Transverse colon (tissue), 4 donors: Measurements from ENCODE around the gene TRPM2.

Source experiments
- EP300 ChIP-seq: sonication (generic); formaldehyde crosslinking; IDR thresholded peaks from one replicate; pipeline ENCODE4 v1.6.1; 2017; ENCODE audit warnings: antibody characterized with exemption, low read depth
- POLR2AphosphoS5 ChIP-seq, 3 donors: sonication (generic); formaldehyde crosslinking; IDR thresholded peaks; one replicate each; pipeline ENCODE4 v1.6.1; 2016; ENCODE audit warnings: antibody characterized with exemption in 3 of 3
- TF ChIP-seq, protein P1 (sequence below), 5 experiments: fragments of 200-600 bp in 3 of 5; fragments of 450-650 bp in 2 of 5; sonication (generic) in 3 of 5; IDR thresholded peaks; 1 replicate in 2 of 5; 2 replicates in 3 of 5; pipeline ENCODE4 v1.5.1; 2016 to 2017; ENCODE audit warnings: antibody characterized with exemption in 5 of 5, inconsistent platforms in 3 of 5, mild to moderate bottlenecking in 2 of 5, moderate library complexity in 1 of 5

DNA sequence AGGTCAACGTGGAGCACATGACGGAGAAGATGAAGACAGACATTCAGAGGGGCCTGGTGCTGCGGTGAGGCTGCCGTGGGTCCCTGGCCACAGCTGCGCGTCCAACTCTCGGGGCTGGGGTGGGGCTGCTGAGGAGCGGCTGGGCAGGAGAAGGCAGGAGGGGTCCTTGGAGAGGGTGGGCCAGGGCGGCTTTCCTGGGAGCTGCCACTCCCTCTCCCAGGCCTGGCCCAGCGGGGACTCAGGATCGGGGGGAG is 28.6 kb upstream of the TRPM2 start:
- TF ChIP-seq POLR2AphosphoS5 (IDR thresholded peaks at IDR 0.05) (no peak), EP300 (no peak)
- TF ChIP-seq, protein P1, sequence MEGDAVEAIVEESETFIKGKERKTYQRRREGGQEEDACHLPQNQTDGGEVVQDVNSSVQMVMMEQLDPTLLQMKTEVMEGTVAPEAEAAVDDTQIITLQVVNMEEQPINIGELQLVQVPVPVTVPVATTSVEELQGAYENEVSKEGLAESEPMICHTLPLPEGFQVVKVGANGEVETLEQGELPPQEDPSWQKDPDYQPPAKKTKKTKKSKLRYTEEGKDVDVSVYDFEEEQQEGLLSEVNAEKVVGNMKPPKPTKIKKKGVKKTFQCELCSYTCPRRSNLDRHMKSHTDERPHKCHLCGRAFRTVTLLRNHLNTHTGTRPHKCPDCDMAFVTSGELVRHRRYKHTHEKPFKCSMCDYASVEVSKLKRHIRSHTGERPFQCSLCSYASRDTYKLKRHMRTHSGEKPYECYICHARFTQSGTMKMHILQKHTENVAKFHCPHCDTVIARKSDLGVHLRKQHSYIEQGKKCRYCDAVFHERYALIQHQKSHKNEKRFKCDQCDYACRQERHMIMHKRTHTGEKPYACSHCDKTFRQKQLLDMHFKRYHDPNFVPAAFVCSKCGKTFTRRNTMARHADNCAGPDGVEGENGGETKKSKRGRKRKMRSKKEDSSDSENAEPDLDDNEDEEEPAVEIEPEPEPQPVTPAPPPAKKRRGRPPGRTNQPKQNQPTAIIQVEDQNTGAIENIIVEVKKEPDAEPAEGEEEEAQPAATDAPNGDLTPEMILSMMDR (IDR thresholded peaks at IDR 0.05): no peak
